CD4-positive, alpha-beta T cell (primary cell): Measurements from ENCODE around the gene RSBN1. TPM values are rescaled to one million over a fixed set of nuclear protein-coding genes. Genes with fewer than 3 reads are reported as not detected.

Experiments used
- ATAC-seq: fragments of 200-7000 bp; cut with Tn5 transposase; one replicate; pipeline ENCODE4 v1.10.0; 2022; ENCODE audit warnings: mild to moderate bottlenecking; ENCODE audit not compliant: poor library complexity
- CTCF ChIA-PET: fragments of 350-600 bp; sonication (Branson Sonifier 250); formaldehyde crosslinking; loops from one replicate; lab custom pipeline; 2021; ENCODE audit warnings: antibody characterized with exemption, inconsistent platforms; lab: Charles Lee
- POLR2A ChIA-PET: fragments of 350-600 bp; sonication (Branson Sonifier 250); formaldehyde crosslinking; loops from one replicate; lab custom pipeline; 2021; ENCODE audit warnings: antibody characterized with exemption, inconsistent platforms; lab: Charles Lee
- DNase-seq, 14 experiments: peaks; one replicate each; pipeline ENCODE4 v3.0.0-alpha.2; 2013 to 2020; ENCODE audit warnings: mixed read lengths in 2 of 14
- H3K27ac ChIP-seq, 2 donors: one replicate each; pipeline versions ENCODE4 v1.5.1 to v1.7.0; 2013; ENCODE audit warnings: low read length in 2 of 2, low read depth in 1 of 2, mild to moderate bottlenecking in 1 of 2
- H3K27me3 ChIP-seq, 2 experiments: 1 replicate in 1 of 2; 2 replicates in 1 of 2; pipeline versions ENCODE4 v1.6.1 to v1.7.0; 2013; ENCODE audit warnings: low read length in 2 of 2, control low read depth in 1 of 2, mild to moderate bottlenecking in 1 of 2, moderate library complexity in 1 of 2; ENCODE audit not compliant: insufficient read depth in 2 of 2, control insufficient read depth in 1 of 2
- H3K36me3 ChIP-seq: one replicate; pipeline ENCODE4 v1.6.1; 2013; ENCODE audit warnings: low read length, control low read depth; ENCODE audit not compliant: insufficient read depth
- H3K4me1 ChIP-seq: one replicate; pipeline ENCODE4 v1.6.1; 2013; ENCODE audit warnings: low read length, control low read depth; ENCODE audit not compliant: insufficient read depth
- H3K4me3 ChIP-seq: one replicate; pipeline ENCODE4 v1.5.1; 2013; ENCODE audit warnings: mild to moderate bottlenecking, low read length, moderate library complexity
- H3K9me3 ChIP-seq, 2 experiments: 1 replicate in 1 of 2; 2 replicates in 1 of 2; pipeline versions ENCODE4 v1.6.1 to v1.7.0; 2013; ENCODE audit warnings: low read length in 2 of 2, mild to moderate bottlenecking in 2 of 2, control low read depth in 1 of 2, moderate library complexity in 1 of 2; ENCODE audit not compliant: control insufficient read depth in 1 of 2, insufficient read depth in 1 of 2
- H3K27ac Mint-ChIP-seq: one replicate; pipeline ENCODE4 v1.8.0; 2020; ENCODE audit warnings: mixed read lengths
- H3K27me3 Mint-ChIP-seq: one replicate; pipeline ENCODE4 v1.8.0; 2021; ENCODE audit warnings: mixed read lengths
- H3K36me3 Mint-ChIP-seq: one replicate; pipeline ENCODE4 v1.8.0; 2021; ENCODE audit warnings: low read depth, mixed read lengths
- H3K4me1 Mint-ChIP-seq: one replicate; pipeline ENCODE4 v1.8.0; 2021; ENCODE audit warnings: low read depth, mixed read lengths
- H3K4me3 Mint-ChIP-seq: one replicate; pipeline ENCODE4 v1.8.0; 2020; ENCODE audit warnings: mild to moderate bottlenecking, mixed read lengths
- H3K9me3 Mint-ChIP-seq: one replicate; pipeline ENCODE4 v1.8.0; 2020; ENCODE audit warnings: mixed read lengths
- intact Hi-C, 2 experiments: fragments of 100-400 bp; cut with DNase I in 1 of 2; cut with micrococcal nuclease in 1 of 2; formaldehyde crosslinking; loops; one replicate each; pipeline versions ENCODE4 v1.15.1 to v1.9.0; 2023 to 2025; cut with DNase I, micrococcal nuclease
- polyA plus RNA-seq, 2 donors: library from polyadenylated mRNA; unstranded; fragments of 120-200 nt; gene quantifications; one replicate each; pipeline ENCODE4 v1.2.1, GENCODE V29; 2013
- total RNA-seq, 174 experiments: library from RNA in 2 of 174; stranded (reverse) in 2 of 174; gene quantifications; one replicate each; pipeline ENCODE4 v1.2.3 and lab custom pipeline; 2021 to 2026
- TF ChIP-seq, protein P1 (sequence below): fragments of 200-600 bp; IDR thresholded peaks from one replicate; pipeline ENCODE4 v1.8.0; 2022; ENCODE audit warnings: antibody characterized with exemption, mild to moderate bottlenecking

The RSBN1 gene
- 10 to 100 TPM; 44.2 to 44.6 TPM for total RNA-seq
- 27.9 TPM for polyA plus RNA-seq (2013, experiment 1 of 2)
- 33.6 TPM for polyA plus RNA-seq (2013, experiment 2 of 2)
- total RNA-seq (lab: John Stamatoyannopoulos, UW) = 33.3 to 243 (median 126) reads per million in 172 experiments

DNA sequence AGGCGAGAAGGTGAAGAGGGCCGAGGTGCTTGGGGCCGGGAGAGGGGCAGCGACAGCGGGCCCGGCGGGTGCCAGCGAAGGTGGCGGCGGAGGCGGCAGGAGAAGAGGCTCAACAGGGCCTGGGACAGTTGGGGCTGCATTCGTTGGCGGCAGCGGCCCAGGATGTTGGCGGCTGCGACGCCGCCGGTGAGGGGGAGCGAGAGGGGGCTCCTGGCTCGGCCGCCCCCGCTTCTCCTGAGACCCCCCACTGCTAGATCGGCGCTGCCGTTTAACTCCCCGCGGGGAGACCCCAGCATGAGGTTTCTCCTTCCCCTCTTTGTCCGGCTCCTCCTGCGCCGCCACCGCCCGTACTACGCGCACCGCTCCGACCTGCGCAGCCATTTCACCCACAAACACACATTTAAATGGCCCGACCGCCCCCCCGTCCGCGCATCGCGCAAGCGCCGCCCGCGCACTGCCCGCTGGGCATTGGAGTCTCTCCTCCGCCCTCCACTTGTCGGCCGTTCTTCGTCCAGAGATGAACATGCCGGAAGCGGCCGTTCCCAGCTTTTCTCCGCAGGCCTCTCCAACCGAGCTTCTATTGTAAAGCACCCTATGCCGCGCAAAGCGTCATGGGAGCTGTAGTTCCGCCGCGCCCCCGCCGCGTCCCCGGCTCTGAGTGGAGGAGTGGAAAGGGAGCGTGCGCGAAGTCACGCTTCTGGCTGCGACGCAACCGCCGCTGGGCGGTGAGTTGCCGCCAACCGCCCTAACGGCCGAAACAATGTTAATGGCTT is at the start of gene RSBN1:
Gene RSBN1 (minus strand): TSS at position 589 of the 773 bp plus-strand sequence. CDS start 64 bp downstream, at position 525.
- H3K4me1 Mint-ChIP-seq = peaks cover 47% of the 10 kb centered on the region

GRCh38 chr1:113861641-113862040 is 49.4 kb upstream of the RSBN1 start:
- H3K27me3 Mint-ChIP-seq = no peaks in the 10 kb centered on the region
- H3K4me1 Mint-ChIP-seq = peaks cover 59% of the 10 kb centered on the region
- Histone ChIP-seq H3K27ac (no peak overlapping the region), H3K4me3 (no peak overlapping the region), H3K9me3 (no peaks in the 10 kb centered on the region), H3K27me3 (no peaks in the 10 kb centered on the region), H3K4me1 (peaks cover 10% of the 10 kb centered on the region), H3K36me3 (peaks cover 42% of the 10 kb centered on the region)
- DNase-seq (no peak), ATAC-seq (no peak)
- peaks cover 60% of the 10 kb centered on the region for H3K36me3 Mint-ChIP-seq
- no peak overlapping the region for H3K27ac Mint-ChIP-seq
- ChIA-PET POLR2A (interaction anchor here (2.0 kb wide), 1 partner anchor 11 kb away, joined by 6 read pairs; no protein-coding TSS in a partner anchor), CTCF (no interaction called here)
- intact Hi-C loops = no loop called here
- H3K4me3 Mint-ChIP-seq = no peak overlapping the region
- TF ChIP-seq, protein P1, sequence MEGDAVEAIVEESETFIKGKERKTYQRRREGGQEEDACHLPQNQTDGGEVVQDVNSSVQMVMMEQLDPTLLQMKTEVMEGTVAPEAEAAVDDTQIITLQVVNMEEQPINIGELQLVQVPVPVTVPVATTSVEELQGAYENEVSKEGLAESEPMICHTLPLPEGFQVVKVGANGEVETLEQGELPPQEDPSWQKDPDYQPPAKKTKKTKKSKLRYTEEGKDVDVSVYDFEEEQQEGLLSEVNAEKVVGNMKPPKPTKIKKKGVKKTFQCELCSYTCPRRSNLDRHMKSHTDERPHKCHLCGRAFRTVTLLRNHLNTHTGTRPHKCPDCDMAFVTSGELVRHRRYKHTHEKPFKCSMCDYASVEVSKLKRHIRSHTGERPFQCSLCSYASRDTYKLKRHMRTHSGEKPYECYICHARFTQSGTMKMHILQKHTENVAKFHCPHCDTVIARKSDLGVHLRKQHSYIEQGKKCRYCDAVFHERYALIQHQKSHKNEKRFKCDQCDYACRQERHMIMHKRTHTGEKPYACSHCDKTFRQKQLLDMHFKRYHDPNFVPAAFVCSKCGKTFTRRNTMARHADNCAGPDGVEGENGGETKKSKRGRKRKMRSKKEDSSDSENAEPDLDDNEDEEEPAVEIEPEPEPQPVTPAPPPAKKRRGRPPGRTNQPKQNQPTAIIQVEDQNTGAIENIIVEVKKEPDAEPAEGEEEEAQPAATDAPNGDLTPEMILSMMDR = no peak
- H3K9me3 Mint-ChIP-seq = no peaks in the 10 kb centered on the region

More for the DNA sequence above, at the start of gene RSBN1:
- no peaks in the 10 kb centered on the region for H3K9me3 ChIP-seq
- POLR2A ChIA-PET = interaction anchor here (0.5 to 2.3 kb wide), 39 partner anchors 9 to 1287 kb away, joined by 3 to 62 read pairs (median 4); partner anchors contain the start of genes AP4B1, BCAS2, CSDE1 and DCLRE1B
- DNase-seq = peak; percentile 96 to 100 (median 97)
- peak; percentile 91 for ATAC-seq
- Mint-ChIP-seq H3K27ac (peak within 1 kb of the TSS; percentile 96), H3K9me3 (peaks cover 3% of the 10 kb centered on the region), H3K27me3 (no peaks in the 10 kb centered on the region), H3K36me3 (peaks cover 39% of the 10 kb centered on the region), H3K4me3 (peak within 1 kb of the TSS; percentile 97)
- TF ChIP-seq, protein P1 = peak; percentile 15
- H3K4me1 ChIP-seq = peaks cover 15% of the 10 kb centered on the region
- H3K27me3 ChIP-seq = no peaks in the 10 kb centered on the region
- CTCF ChIA-PET = interaction anchor here (0.6 to 1.0 kb wide), 6 partner anchors 24 to 1097 kb away, joined by 3 to 6 read pairs (median 4); partner anchors contain the start of gene PPM1J
- H3K36me3 ChIP-seq = peaks cover 9% of the 10 kb centered on the region
- intact Hi-C loops = loop anchor here (1.0 to 10.0 kb wide), 15 partner anchors 29 to 1097 kb away; partner anchors contain the start of genes LRIG2 (in 2 of the 2), SLC16A1 (in 2 of the 2), BCAS2 (in 1 of the 2) and CSDE1 (in 1 of the 2)
- H3K4me3 ChIP-seq = peak within 1 kb of the TSS; percentile 89
- peak within 1 kb of the TSS; percentile 89 to 96 for H3K27ac ChIP-seq

DNA sequence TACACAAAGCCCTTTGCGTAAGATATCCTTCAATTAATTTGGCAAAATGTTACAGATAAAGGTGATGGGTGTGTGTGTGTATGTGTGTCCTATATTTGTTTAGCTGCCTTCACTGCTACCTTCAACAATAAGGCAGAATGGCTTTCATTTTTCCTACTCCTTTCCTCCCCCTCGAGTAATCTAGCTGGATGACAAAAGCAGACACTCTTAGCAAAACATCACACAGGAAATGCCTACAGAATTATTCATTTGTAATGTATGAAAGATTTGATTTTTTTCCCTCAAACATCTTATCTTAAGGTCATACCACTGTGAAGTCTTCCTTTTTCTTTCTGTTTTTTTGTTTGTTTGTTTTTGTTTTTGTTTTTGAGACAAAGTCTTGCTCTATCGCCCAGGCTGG is 48.6 kb upstream of the RSBN1 start:
- ChIA-PET POLR2A (interaction anchor here (0.7 to 2.0 kb wide), 2 partner anchors 11 to 43 kb away, joined by 3 to 6 read pairs; no protein-coding TSS in a partner anchor), CTCF (interaction anchor here (1.2 kb wide), 1 partner anchor 8 kb away, joined by 4 read pairs; no protein-coding TSS in a partner anchor)
- H3K4me1 Mint-ChIP-seq = peaks cover 55% of the 10 kb centered on the region
- ATAC-seq (no peak), DNase-seq (no peak)
- H3K27me3 Mint-ChIP-seq = no peaks in the 10 kb centered on the region
- H3K9me3 ChIP-seq = no peaks in the 10 kb centered on the region
- no peaks in the 10 kb centered on the region for H3K27me3 ChIP-seq
- H3K36me3 Mint-ChIP-seq = peaks cover 65% of the 10 kb centered on the region
- H3K27ac Mint-ChIP-seq = no peak overlapping the region
- H3K27ac ChIP-seq = no peak overlapping the region
- intact Hi-C loops = no loop called here
- H3K9me3 Mint-ChIP-seq = no peaks in the 10 kb centered on the region
- peaks cover 47% of the 10 kb centered on the region for H3K36me3 ChIP-seq
- no peak overlapping the region for H3K4me3 Mint-ChIP-seq
- TF ChIP-seq, protein P1 = no peak
- H3K4me3 ChIP-seq = no peak overlapping the region
- H3K4me1 ChIP-seq = peaks cover 10% of the 10 kb centered on the region
